Caco-2 (cell line): Measurements from ENCODE around the gene TMC2. TPM values are rescaled to one million over a fixed set of nuclear protein-coding genes. Genes with fewer than 3 reads are reported as not detected.
"Not testable (repeated sequence)": the region's sequence is repeated elsewhere in the genome, so short reads cannot be mapped to it uniquely, and the experiment has no call there.

ENCODE experiments used
- BruUV-seq: library from RNA; stranded (reverse); fragments of 400-500 nt; replicated peaks from 2 replicates; lab custom pipeline; 2021; lab: Mats Ljungman, UMichigan
- CTCF ChIA-PET: fragments of 300-600 bp; sonication (Branson Sonifier 250); formaldehyde crosslinking; loops from one replicate; lab custom pipeline; 2022; ENCODE audit warnings: antibody characterized with exemption; lab: Charles Lee
- POLR2A ChIA-PET: fragments of 300-600 bp; sonication (Branson Sonifier 250); formaldehyde crosslinking; loops from one replicate; lab custom pipeline; 2022; ENCODE audit warnings: antibody characterized with exemption; lab: Charles Lee
- DNase-seq, 2 experiments: peaks; one replicate each; pipeline versions ENCODE4 v3.0.0 to v3.0.0-alpha.2; 2020 to 2022
- H3K27me3 ChIP-seq: replicated peaks from 2 replicates; pipeline ENCODE4 v1.6.0; 2011; ENCODE audit warnings: low read length; ENCODE audit not compliant: control insufficient read depth, insufficient read depth
- H3K36me3 ChIP-seq: 2 replicates; pipeline ENCODE4 v1.5.1; 2011; ENCODE audit warnings: low read length; ENCODE audit not compliant: control insufficient read depth, insufficient read depth
- H3K4me1 ChIP-seq: fragments of 250-450 bp; sonication (Bioruptor Pico); 2 replicates; pipeline ENCODE4 v1.5.1; 2020; ENCODE audit warnings: mild to moderate bottlenecking
- H3K4me3 ChIP-seq: 2 replicates; pipeline ENCODE4 v1.5.1; 2011; ENCODE audit warnings: low read depth, mild to moderate bottlenecking, control low read depth, low read length
- H3K9me3 ChIP-seq: fragments of 250-450 bp; sonication (Bioruptor Pico); 2 replicates; pipeline ENCODE4 v1.5.1; 2020; ENCODE audit warnings: mild to moderate bottlenecking, moderate library complexity
- H3K27ac Mint-ChIP-seq: one replicate; pipeline ENCODE4 v1.8.0; 2022; ENCODE audit warnings: mixed read lengths; ENCODE audit not compliant: unreplicated experiment
- H3K27me3 Mint-ChIP-seq: one replicate; pipeline ENCODE4 v1.8.0; 2022; ENCODE audit warnings: mixed read lengths; ENCODE audit not compliant: insufficient read depth, unreplicated experiment
- H3K36me3 Mint-ChIP-seq: one replicate; pipeline ENCODE4 v1.8.0; 2022; ENCODE audit warnings: mild to moderate bottlenecking, mixed read lengths; ENCODE audit not compliant: insufficient read depth, unreplicated experiment
- H3K4me1 Mint-ChIP-seq: one replicate; pipeline ENCODE4 v1.8.0; 2022; ENCODE audit warnings: low read depth, mixed read lengths; ENCODE audit not compliant: unreplicated experiment
- H3K4me3 Mint-ChIP-seq: one replicate; pipeline ENCODE4 v1.8.0; 2022; ENCODE audit warnings: mild to moderate bottlenecking, moderate library complexity, mixed read lengths; ENCODE audit not compliant: unreplicated experiment
- H3K9me3 Mint-ChIP-seq: one replicate; pipeline ENCODE4 v1.8.0; 2022; ENCODE audit warnings: mixed read lengths; ENCODE audit not compliant: unreplicated experiment
- intact Hi-C: fragments of 100-400 bp; cut with micrococcal nuclease; formaldehyde crosslinking; loops from one replicate; pipeline ENCODE4 v1.10.0; 2022; ENCODE audit not compliant: unreplicated experiment
- total RNA-seq: library from RNA; stranded (reverse); gene quantifications from 2 replicates; pipeline ENCODE4 v1.2.3, GENCODE V29; 2022
- TF ChIP-seq, protein P1 (sequence below), 2 experiments: fragments of 200-600 bp in 1 of 2; IDR thresholded peaks; 1 replicate in 1 of 2; 2 replicates in 1 of 2; pipeline versions ENCODE4 v1.5.1 to v1.8.0; 2011 to 2022; ENCODE audit warnings: antibody characterized with exemption in 1 of 2, control low read depth in 1 of 2, inconsistent platforms in 1 of 2, low read depth in 1 of 2, low read length in 1 of 2, mild to moderate bottlenecking in 1 of 2, moderate library complexity in 1 of 2; ENCODE audit not compliant: insufficient read depth in 1 of 2, severe bottlenecking in 1 of 2, unreplicated experiment in 1 of 2

TMC2 gene
- total RNA-seq, 1 experiment from 2014 or later = not detected

- peaks cover 13% of the 10 kb centered on the region for H3K27me3 Mint-ChIP-seq
- no peaks in the 10 kb centered on the region for H3K4me1 Mint-ChIP-seq
- H3K4me3 Mint-ChIP-seq = no peak overlapping the region
- H3K4me3 ChIP-seq = no peak overlapping the region
- no peak for DNase-seq
- H3K36me3 ChIP-seq = no peaks in the 10 kb centered on the region
- H3K9me3 ChIP-seq = no peaks in the 10 kb centered on the region
- POLR2A ChIA-PET = no interaction called here
- H3K9me3 Mint-ChIP-seq = peaks cover 7% of the 10 kb centered on the region
- no peaks in the 10 kb centered on the region for H3K36me3 Mint-ChIP-seq
- no peaks in the 10 kb centered on the region for H3K4me1 ChIP-seq
- H3K27me3 ChIP-seq = no peaks in the 10 kb centered on the region
- no peak overlapping the region for H3K27ac Mint-ChIP-seq
- no TSS peak for BruUV-seq
- TF ChIP-seq, protein P1, sequence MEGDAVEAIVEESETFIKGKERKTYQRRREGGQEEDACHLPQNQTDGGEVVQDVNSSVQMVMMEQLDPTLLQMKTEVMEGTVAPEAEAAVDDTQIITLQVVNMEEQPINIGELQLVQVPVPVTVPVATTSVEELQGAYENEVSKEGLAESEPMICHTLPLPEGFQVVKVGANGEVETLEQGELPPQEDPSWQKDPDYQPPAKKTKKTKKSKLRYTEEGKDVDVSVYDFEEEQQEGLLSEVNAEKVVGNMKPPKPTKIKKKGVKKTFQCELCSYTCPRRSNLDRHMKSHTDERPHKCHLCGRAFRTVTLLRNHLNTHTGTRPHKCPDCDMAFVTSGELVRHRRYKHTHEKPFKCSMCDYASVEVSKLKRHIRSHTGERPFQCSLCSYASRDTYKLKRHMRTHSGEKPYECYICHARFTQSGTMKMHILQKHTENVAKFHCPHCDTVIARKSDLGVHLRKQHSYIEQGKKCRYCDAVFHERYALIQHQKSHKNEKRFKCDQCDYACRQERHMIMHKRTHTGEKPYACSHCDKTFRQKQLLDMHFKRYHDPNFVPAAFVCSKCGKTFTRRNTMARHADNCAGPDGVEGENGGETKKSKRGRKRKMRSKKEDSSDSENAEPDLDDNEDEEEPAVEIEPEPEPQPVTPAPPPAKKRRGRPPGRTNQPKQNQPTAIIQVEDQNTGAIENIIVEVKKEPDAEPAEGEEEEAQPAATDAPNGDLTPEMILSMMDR (IDR thresholded peaks at IDR 0.05; ENCODE audit: insufficient read depth in 1 of 2, low read depth in 1 of 2, low read length in 1 of 2, severe bottlenecking in 1 of 2, unreplicated experiment in 1 of 2) = no peak
- intact Hi-C loops = no loop called here
- CTCF ChIA-PET = no interaction called here
Observed at GRCh38 chr20:2680046-2680445, 143.7 kb downstream of the TMC2 start.

- H3K27ac Mint-ChIP-seq, POLR2A ChIA-PET, H3K4me3 ChIP-seq, CTCF ChIA-PET, H3K9me3 ChIP-seq, intact Hi-C loops, H3K36me3 Mint-ChIP-seq, H3K9me3 Mint-ChIP-seq, H3K36me3 ChIP-seq, H3K4me1 Mint-ChIP-seq, DNase-seq, H3K27me3 ChIP-seq, H3K4me1 ChIP-seq, BruUV-seq, H3K4me3 Mint-ChIP-seq: not testable (repeated sequence)
- H3K27me3 Mint-ChIP-seq = peaks cover 13% of the 10 kb centered on the region
Observed at GRCh38 chr20:2682040-2682439, 145.7 kb downstream of the TMC2 start.

- H3K4me3 Mint-ChIP-seq, H3K4me1 Mint-ChIP-seq, CTCF ChIA-PET, H3K4me3 ChIP-seq, intact Hi-C loops, H3K9me3 Mint-ChIP-seq, H3K36me3 ChIP-seq, POLR2A ChIA-PET, BruUV-seq, H3K27ac Mint-ChIP-seq, DNase-seq, H3K4me1 ChIP-seq, H3K27me3 ChIP-seq, H3K36me3 Mint-ChIP-seq, H3K9me3 ChIP-seq: not testable (repeated sequence)
- H3K27me3 Mint-ChIP-seq = peaks cover 13% of the 10 kb centered on the region
Observed at GRCh38 chr20:2684817-2685216, 148.4 kb downstream of the TMC2 start.

- Mint-ChIP-seq H3K4me3 (no peak overlapping the region), H3K9me3 (peaks cover under 1% of the 10 kb centered on the region), H3K36me3 (peaks cover 5% of the 10 kb centered on the region), H3K27ac (no peak overlapping the region), H3K27me3 (peaks cover 19% of the 10 kb centered on the region), H3K4me1 (peaks cover 12% of the 10 kb centered on the region)
- intact Hi-C loops = no loop called here
- no TSS peak for BruUV-seq
- CTCF ChIA-PET = no interaction called here
- H3K9me3 ChIP-seq = no peaks in the 10 kb centered on the region
- POLR2A ChIA-PET = no interaction called here
- H3K36me3 ChIP-seq = no peaks in the 10 kb centered on the region
- no peak for DNase-seq
- peaks cover 6% of the 10 kb centered on the region for H3K4me1 ChIP-seq
- H3K4me3 ChIP-seq = no peak overlapping the region
- peaks cover 1% of the 10 kb centered on the region for H3K27me3 ChIP-seq
- TF ChIP-seq, protein P1 (IDR thresholded peaks at IDR 0.05; ENCODE audit: insufficient read depth in 1 of 2, low read depth in 1 of 2, low read length in 1 of 2, severe bottlenecking in 1 of 2, unreplicated experiment in 1 of 2) = no peak
Observed at GRCh38 chr20:2687514-2687913, 151.1 kb downstream of the TMC2 start.
